ENCODE measurements around the gene APOL1. TPM values are rescaled to one million over a fixed set of nuclear protein-coding genes. Genes with fewer than 3 reads are reported as not detected.

APOL1 gene
- total RNA-seq, 1 donor from 2014 or later = 1.7 TPM

- TF ChIP-seq CTCF (IDR thresholded peaks at IDR 0.05; ENCODE audit: unreplicated experiment) = no peak
- no peak for DNase-seq (ENCODE audit: low spot score in 2 of 2, unreplicated experiment in 2 of 2)
- H3K27me3 Mint-ChIP-seq (ENCODE audit: low read depth) = no peaks in the 10 kb centered on the region
- no peaks in the 10 kb centered on the region for H3K4me1 Mint-ChIP-seq
- H3K27ac Mint-ChIP-seq = no peak overlapping the region
- no peaks in the 10 kb centered on the region for H3K9me3 Mint-ChIP-seq
- H3K36me3 Mint-ChIP-seq = peaks cover 22% of the 10 kb centered on the region
- no peak overlapping the region for H3K4me3 Mint-ChIP-seq
These were observed 50.2 kb downstream of the APOL1 start for GRCh38 chr22:36303115-36303467.

DNA sequence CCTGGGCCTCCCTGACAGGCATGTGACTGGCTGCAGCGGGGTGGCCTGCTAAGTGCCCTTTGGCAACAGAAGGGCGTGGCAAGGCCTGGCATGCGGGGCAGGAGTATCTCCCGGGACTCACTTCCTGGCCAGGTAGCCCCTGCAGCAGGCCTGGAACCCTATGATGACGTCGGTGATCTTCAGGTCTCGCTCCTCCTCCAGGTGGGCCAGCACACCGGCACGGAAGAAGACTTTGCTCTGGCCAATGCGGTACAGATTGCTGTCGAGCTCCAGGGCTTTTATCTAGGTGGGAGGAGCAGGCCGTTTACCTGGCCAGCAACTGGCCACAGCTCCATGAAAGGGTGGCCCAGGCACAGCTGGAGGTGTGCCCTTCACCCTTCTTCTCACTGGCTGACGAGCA lies 50.9 kb downstream of the APOL1 start:
- no peak for TF ChIP-seq CTCF (IDR thresholded peaks at IDR 0.05; ENCODE audit: unreplicated experiment)
- H3K4me1 Mint-ChIP-seq = no peaks in the 10 kb centered on the region
- H3K9me3 Mint-ChIP-seq = no peaks in the 10 kb centered on the region
- no peak overlapping the region for H3K4me3 Mint-ChIP-seq
- H3K27me3 Mint-ChIP-seq (ENCODE audit: low read depth) = no peaks in the 10 kb centered on the region
- DNase-seq (ENCODE audit: low spot score in 2 of 2, unreplicated experiment in 2 of 2) = no peak
- H3K36me3 Mint-ChIP-seq = peaks cover 27% of the 10 kb centered on the region
- no peak overlapping the region for H3K27ac Mint-ChIP-seq

GRCh38 chr22:36304429-36304828 lies 51.5 kb downstream of the APOL1 start:
- Mint-ChIP-seq H3K36me3 (peaks cover 30% of the 10 kb centered on the region), H3K4me3 (no peak overlapping the region), H3K27me3 (ENCODE audit: low read depth) (no peaks in the 10 kb centered on the region), H3K4me1 (no peaks in the 10 kb centered on the region), H3K27ac (no peak overlapping the region), H3K9me3 (no peaks in the 10 kb centered on the region)
- no peak for TF ChIP-seq CTCF (IDR thresholded peaks at IDR 0.05; ENCODE audit: unreplicated experiment)
- DNase-seq (ENCODE audit: low spot score in 2 of 2, unreplicated experiment in 2 of 2) = no peak

- Mint-ChIP-seq H3K27me3 (ENCODE audit: low read depth) (no peaks in the 10 kb centered on the region), H3K36me3 (peaks cover 31% of the 10 kb centered on the region), H3K4me3 (no peak overlapping the region), H3K27ac (peak overlapping the region; percentile 21), H3K9me3 (no peaks in the 10 kb centered on the region), H3K4me1 (no peaks in the 10 kb centered on the region)
- no peak for TF ChIP-seq CTCF (IDR thresholded peaks at IDR 0.05; ENCODE audit: unreplicated experiment)
- no peak for DNase-seq (ENCODE audit: low spot score in 2 of 2, unreplicated experiment in 2 of 2)
These were observed 52.9 kb downstream of the APOL1 start for GRCh38 chr22:36305813-36306212.

GRCh38 chr22:36306227-36306626 lies 53.3 kb downstream of the APOL1 start:
- Mint-ChIP-seq H3K36me3 (peaks cover 27% of the 10 kb centered on the region), H3K9me3 (no peaks in the 10 kb centered on the region), H3K4me1 (no peaks in the 10 kb centered on the region), H3K4me3 (no peak overlapping the region), H3K27me3 (ENCODE audit: low read depth) (no peaks in the 10 kb centered on the region), H3K27ac (no peak overlapping the region)
- TF ChIP-seq CTCF (IDR thresholded peaks at IDR 0.05; ENCODE audit: unreplicated experiment) = no peak
- no peak for DNase-seq (ENCODE audit: low spot score in 2 of 2, unreplicated experiment in 2 of 2)

DNA sequence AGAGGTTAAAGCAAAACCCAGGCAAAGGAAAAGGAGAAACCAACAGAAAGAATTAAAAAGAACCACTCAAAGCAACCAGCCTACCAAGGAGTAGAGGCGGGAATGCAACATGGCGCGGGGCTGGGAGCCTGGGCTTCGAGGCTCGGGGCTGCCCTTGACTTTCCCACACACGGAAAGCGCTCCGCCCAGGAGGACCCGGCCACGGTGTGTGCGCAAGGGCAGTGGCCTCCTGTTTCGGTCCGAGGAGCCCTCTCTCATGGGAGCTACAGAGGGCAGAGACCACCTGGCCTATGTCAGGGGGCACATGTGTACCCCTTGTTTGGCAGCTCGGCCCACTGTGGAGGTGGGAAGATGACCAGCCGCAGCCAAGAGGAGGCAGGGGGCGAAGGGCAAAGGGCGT lies 55.9 kb downstream of the APOL1 start:
- H3K27ac Mint-ChIP-seq = no peak overlapping the region
- no peak overlapping the region for H3K4me3 Mint-ChIP-seq
- TF ChIP-seq CTCF (IDR thresholded peaks at IDR 0.05; ENCODE audit: unreplicated experiment) = no peak
- no peaks in the 10 kb centered on the region for H3K9me3 Mint-ChIP-seq
- H3K27me3 Mint-ChIP-seq (ENCODE audit: low read depth) = no peaks in the 10 kb centered on the region
- peaks cover 28% of the 10 kb centered on the region for H3K36me3 Mint-ChIP-seq
- DNase-seq (ENCODE audit: low spot score in 2 of 2, unreplicated experiment in 2 of 2) = no peak
- no peaks in the 10 kb centered on the region for H3K4me1 Mint-ChIP-seq
